K562 (cell line): Measurements from ENCODE around the gene OGFR. TPM values are rescaled to one million over a fixed set of nuclear protein-coding genes. Genes with fewer than 3 reads are reported as not detected.

Experiments used
- ATAC-seq: fragments of 200-7000 bp; cut with Tn5 transposase; 3 replicates; pipeline ENCODE4 v1.9.1; 2020; ENCODE audit warnings: moderate library complexity
- BruUV-seq: library from RNA; stranded (reverse); fragments of 400-500 nt; replicated peaks from 2 replicates; lab custom pipeline; 2021; lab: Mats Ljungman, UMichigan
- CTCF ChIA-PET: fragments of 300-600 bp; formaldehyde crosslinking; extraction: SDS; loops from one replicate; lab custom pipeline; 2021; ENCODE audit warnings: low intra/inter-chr PET ratio; lab: Yijun Ruan, JAX
- POLR2A ChIA-PET: fragments of 300-600, 350-650 bp; sonication (Branson Sonifier 250); formaldehyde crosslinking; extraction: SDS; loops from one replicate; lab custom pipeline; 2021; ENCODE audit warnings: antibody characterized with exemption, inconsistent platforms; lab: Yijun Ruan, JAX
- DNase-seq, 4 experiments: peaks; one replicate each; pipeline versions ENCODE4 v3.0.0 to v3.0.0-alpha.2; 2011 to 2018; ENCODE audit warnings: low spot score in 3 of 4, mixed read lengths in 3 of 4; ENCODE audit errors: extremely low read depth in 1 of 4
- FAIRE-seq: peaks from 2 replicates; lab custom pipeline; 2011; peaks lifted over from hg19 to GRCh38; lab: Jason Lieb, UNC
- H2AFZ ChIP-seq: 2 replicates; pipeline ENCODE4 v1.6.0; 2011; ENCODE audit warnings: low read depth, low read length, control low read depth, inconsistent platforms
- H3K27ac ChIP-seq: fragments of 200-600 bp; 3 replicates; pipeline ENCODE4 v1.8.0; 2011; ENCODE audit warnings: low read depth, mild to moderate bottlenecking, control low read depth, inconsistent platforms, low read length, moderate library complexity, mixed read lengths; ENCODE audit errors: extremely low read depth
- H3K27me3 ChIP-seq, 2 experiments: fragments of 300-600 bp in 1 of 2; 2 replicates in 1 of 2; 3 replicates in 1 of 2; pipeline versions ENCODE4 v1.6.0 to v1.8.0; 2011; ENCODE audit warnings: inconsistent platforms in 2 of 2, low read length in 2 of 2, mild to moderate bottlenecking in 1 of 2, mixed read lengths in 1 of 2, moderate library complexity in 1 of 2; ENCODE audit not compliant: control insufficient read depth in 2 of 2, insufficient read depth in 2 of 2
- H3K36me3 ChIP-seq: fragments of 300-600 bp; 3 replicates; pipeline ENCODE4 v1.8.0; 2011; ENCODE audit warnings: mild to moderate bottlenecking, low read length, inconsistent platforms; ENCODE audit not compliant: control insufficient read depth, insufficient read depth
- H3K4me1 ChIP-seq, 2 experiments: fragments of 200-600 bp in 1 of 2; replicated peaks in 1 of 2; 2 replicates in 1 of 2; 3 replicates in 1 of 2; pipeline versions ENCODE4 v1.5.1 to v1.8.0; 2011; ENCODE audit warnings: inconsistent platforms in 2 of 2, low read length in 2 of 2, mild to moderate bottlenecking in 1 of 2, mixed read lengths in 1 of 2, moderate library complexity in 1 of 2; ENCODE audit not compliant: control insufficient read depth in 2 of 2, insufficient read depth in 2 of 2
- H3K4me2 ChIP-seq: 2 replicates; pipeline ENCODE4 v1.6.1; 2011; ENCODE audit warnings: low read length, control low read depth, inconsistent platforms, mixed read lengths; ENCODE audit not compliant: insufficient read depth
- H3K4me3 ChIP-seq: fragments of 200-600 bp; sonication (generic), shearing (Covaris generic); 2 replicates; pipeline ENCODE4 v1.5.1; 2016; ENCODE audit warnings: control low read depth, inconsistent platforms
- H3K79me2 ChIP-seq: fragments of 200-600 bp; 3 replicates; pipeline ENCODE4 v1.8.0; 2011; ENCODE audit warnings: low read length, inconsistent platforms; ENCODE audit not compliant: control insufficient read depth, insufficient read depth
- H3K9ac ChIP-seq, 2 experiments: 2 replicates each; pipeline versions ENCODE4 v1.6.0 to v1.6.1; 2011; ENCODE audit warnings: low read depth in 2 of 2, low read length in 2 of 2, control low read depth in 1 of 2, inconsistent platforms in 1 of 2, mild to moderate bottlenecking in 1 of 2, mixed read lengths in 1 of 2; ENCODE audit not compliant: insufficient read depth in 1 of 2
- H3K9me1 ChIP-seq: one replicate; pipeline ENCODE4 v1.6.0; 2011; ENCODE audit warnings: inconsistent platforms, mild to moderate bottlenecking, low read length, moderate library complexity; ENCODE audit not compliant: control insufficient read depth, insufficient read depth
- H3K9me3 ChIP-seq: replicated peaks from 2 replicates; pipeline ENCODE4 v1.5.1; 2011; ENCODE audit warnings: low read depth, low read length, inconsistent platforms; ENCODE audit not compliant: control insufficient read depth, insufficient read depth
- H4K20me1 ChIP-seq: replicated peaks from 2 replicates; pipeline ENCODE4 v1.6.1; 2011; ENCODE audit warnings: low read length, inconsistent platforms, mixed read lengths; ENCODE audit not compliant: control insufficient read depth, insufficient read depth
- GABPB1 ChIP-seq: sonication (generic); formaldehyde crosslinking; IDR thresholded peaks from 2 replicates; pipeline ENCODE4 v1.8.0; 2022; ENCODE audit warnings: mild to moderate bottlenecking, missing genetic modification reagents
- GTF2A2 ChIP-seq: IDR thresholded peaks from 2 replicates; pipeline ENCODE4 v1.6.1; 2016; ENCODE audit warnings: mild to moderate bottlenecking, missing genetic modification characterization, missing compliant biosample characterization
- JUND ChIP-seq, 2 experiments: IDR thresholded peaks; 2 replicates in 1 of 2; 3 replicates in 1 of 2; pipeline ENCODE4 v1.6.1; 2011; ENCODE audit warnings: borderline replicate concordance in 2 of 2, low read depth in 2 of 2, low read length in 2 of 2, improper control_type of control experiment in 1 of 2, missing biosample characterization in 1 of 2, missing genetic modification characterization in 1 of 2, missing genetic modification reagents in 1 of 2
- NFIC ChIP-seq: fragments of 450-650 bp; IDR thresholded peaks from 2 replicates; pipeline ENCODE4 v1.6.1; 2017; ENCODE audit warnings: mild to moderate bottlenecking, inconsistent platforms
- ZNF224 ChIP-seq: sonication (generic); formaldehyde crosslinking; IDR thresholded peaks from 2 replicates; pipeline ENCODE4 v1.8.0; 2022; ENCODE audit warnings: mild to moderate bottlenecking, missing genetic modification reagents
- ZNF436 ChIP-seq: fragments of 250-450, 450-650 bp; sonication (Bioruptor Pico); formaldehyde crosslinking; IDR thresholded peaks from 2 replicates; pipeline ENCODE4 v1.7.0; 2020; ENCODE audit warnings: mild to moderate bottlenecking
- WGBS: fragments of 100-300 bp; shearing (Covaris generic); methylation state at CpG from one replicate; pipeline ENCODE4 v1.1.6; 2016; ENCODE audit warnings: low coverage, mixed read lengths; ENCODE audit not compliant: insufficient coverage; ENCODE audit errors: missing lambda C conversion rate; 5-methylcytosine and 5-hydroxymethylcytosine counted together
- in situ Hi-C: fragments of 300-500 bp; cut with MboI; formaldehyde crosslinking; loops from 4 replicates; pipeline ENCODE4 v1.15.0; 2018; ENCODE audit warnings: inconsistent platforms, mixed read lengths
- intact Hi-C: fragments of 100-400 bp; cut with micrococcal nuclease; formaldehyde crosslinking; loops from 2 replicates; pipeline ENCODE4 v1.14.2; 2022
- polyA plus RNA-seq, 8 experiments: library from polyadenylated mRNA; depleted of rRNA in 4 of 8; stranded (reverse) in 5 of 8; unstranded in 3 of 8; fragments of >200 nt; fragmentation: Nextera tagmentation in 2 of 8; fragmentation: Illumina TruSeq in 1 of 8; extraction: Ambion mirVana in 2 of 8; extraction: Trizol in 1 of 8; gene quantifications; 2 replicates each; pipeline versions ENCODE4 v1.2.1 to v1.2.3, GENCODE V29; 2011 to 2014; ENCODE audit warnings: inconsistent platforms in 1 of 8, missing spikeins in 1 of 8
- total RNA-seq, 7 experiments: library from RNA; depleted of rRNA in 6 of 7; stranded (reverse); fragments of >200 nt in 6 of 7; fragmentation: Illumina TruSeq in 2 of 7; extraction: Trizol in 2 of 7; gene quantifications; 2 replicates each; pipeline versions ENCODE4 v1.2.1 to v1.2.3, GENCODE V29; 2011 to 2021; ENCODE audit warnings: low replicate concordance in 1 of 7
- TF ChIP-seq, protein P1 (sequence below), 2 experiments: IDR thresholded peaks; 2 replicates each; pipeline ENCODE4 v1.6.1; 2011; ENCODE audit warnings: borderline replicate concordance in 1 of 2, control low read depth in 1 of 2, low read depth in 1 of 2, low read length in 1 of 2, mild to moderate bottlenecking in 1 of 2, mixed read lengths in 1 of 2, moderate library complexity in 1 of 2; ENCODE audit not compliant: insufficient read depth in 1 of 2, insufficient read length in 1 of 2, poor library complexity in 1 of 2, severe bottlenecking in 1 of 2; ENCODE audit errors: extremely low read depth in 1 of 2
- TF ChIP-seq, protein P2 (sequence below), 2 experiments: fragments of 450-650 bp in 1 of 2; sonication (generic) in 1 of 2; formaldehyde crosslinking; conservative IDR thresholded peaks; 2 replicates each; pipeline versions ENCODE4 v1.4.0 to v1.8.1; 2020 to 2022; ENCODE audit warnings: mild to moderate bottlenecking in 1 of 2, missing genetic modification reagents in 1 of 2

OGFR gene
- total and polyA plus RNA-seq, 9 of the 15 experiments (the other 6 are each of a cell fraction or from before 2014, with no cell fraction given) = 0.39 to 56.3 (median 17.5) TPM

DNA sequence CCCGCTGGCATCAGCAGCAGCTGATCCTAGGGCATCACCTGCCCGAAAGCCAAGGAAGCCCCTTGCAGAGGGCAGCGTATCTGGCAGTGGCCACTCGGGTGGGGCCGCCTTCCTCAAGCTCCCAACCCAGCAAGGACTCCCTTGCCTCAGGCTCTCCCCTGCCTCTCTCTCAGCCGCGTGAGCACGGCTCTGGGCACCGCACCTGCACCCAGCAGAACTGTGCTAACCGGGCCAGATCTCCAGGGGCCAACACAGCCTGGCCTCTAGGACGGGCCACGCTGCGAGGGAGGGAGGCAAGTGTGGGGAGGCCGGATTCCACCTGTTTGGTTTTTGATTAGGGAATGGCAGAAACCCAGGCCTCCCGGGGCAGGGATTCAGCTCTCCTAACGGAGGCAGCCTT, 20.1 kb upstream of the OGFR start (continued):
- TF ChIP-seq, protein P1, sequence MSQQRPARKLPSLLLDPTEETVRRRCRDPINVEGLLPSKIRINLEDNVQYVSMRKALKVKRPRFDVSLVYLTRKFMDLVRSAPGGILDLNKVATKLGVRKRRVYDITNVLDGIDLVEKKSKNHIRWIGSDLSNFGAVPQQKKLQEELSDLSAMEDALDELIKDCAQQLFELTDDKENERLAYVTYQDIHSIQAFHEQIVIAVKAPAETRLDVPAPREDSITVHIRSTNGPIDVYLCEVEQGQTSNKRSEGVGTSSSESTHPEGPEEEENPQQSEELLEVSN (IDR thresholded peaks at IDR 0.05; ENCODE audit: borderline replicate concordance in 1 of 2, extremely low read depth in 1 of 2, insufficient read depth in 1 of 2, insufficient read length in 1 of 2, low read depth in 1 of 2, low read length in 1 of 2, poor library complexity in 1 of 2, severe bottlenecking in 1 of 2) = no peak
- TF ChIP-seq, protein P2, sequence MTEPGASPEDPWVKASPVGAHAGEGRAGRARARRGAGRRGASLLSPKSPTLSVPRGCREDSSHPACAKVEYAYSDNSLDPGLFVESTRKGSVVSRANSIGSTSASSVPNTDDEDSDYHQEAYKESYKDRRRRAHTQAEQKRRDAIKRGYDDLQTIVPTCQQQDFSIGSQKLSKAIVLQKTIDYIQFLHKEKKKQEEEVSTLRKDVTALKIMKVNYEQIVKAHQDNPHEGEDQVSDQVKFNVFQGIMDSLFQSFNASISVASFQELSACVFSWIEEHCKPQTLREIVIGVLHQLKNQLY (CRISPR knock-in tag; conservative IDR thresholded peaks at IDR 0.05) = no peak
- TF ChIP-seq GTF2A2 = no peak
- TF ChIP-seq ZNF436 (CRISPR knock-in tag) = no peak
- no peak for TF ChIP-seq JUND (IDR thresholded peaks at IDR 0.05; ENCODE audit: borderline replicate concordance, low read depth, low read length)
- TF ChIP-seq JUND (tag; IDR thresholded peaks at IDR 0.05; ENCODE audit: borderline replicate concordance, low read depth, low read length) = no peak
- no peak for TF ChIP-seq GABPB1

DNA sequence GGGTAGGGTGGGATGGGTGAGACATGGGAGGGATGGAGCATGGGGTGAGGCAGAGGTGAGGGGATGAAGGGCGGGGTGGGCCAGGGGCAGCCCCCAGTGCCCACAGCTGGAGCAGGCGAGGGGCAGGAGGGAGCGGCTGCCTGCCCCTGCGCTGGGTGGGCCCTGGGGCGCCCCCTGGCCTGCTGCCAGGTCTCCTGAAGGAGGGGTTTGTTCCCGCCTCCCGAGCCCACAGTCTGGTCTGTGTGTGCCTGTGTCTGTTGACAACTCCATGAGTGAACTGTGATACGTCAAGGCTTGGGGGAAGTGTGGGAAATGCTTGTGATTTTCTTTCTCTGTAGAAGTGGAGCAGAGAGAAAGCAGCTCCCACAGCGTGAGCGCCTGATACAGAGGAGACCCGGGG, 19.2 kb upstream of the OGFR start:
- no peaks in the 10 kb centered on the region for H4K20me1 ChIP-seq
- ChIA-PET POLR2A (interaction anchor here (1.9 kb wide), 1 partner anchor 17 kb away, joined by 4 read pairs; no protein-coding TSS in a partner anchor), CTCF (no interaction called here)
- ATAC-seq (no peak), DNase-seq (no peak)
- no peak overlapping the region for H3K4me3 ChIP-seq
- BruUV-seq = no TSS peak
- no peaks in the 10 kb centered on the region for H3K9me1 ChIP-seq
- intact Hi-C loops = no loop called here
- H2AFZ ChIP-seq = no peak overlapping the region
- H3K36me3 ChIP-seq = no peaks in the 10 kb centered on the region
- TF ChIP-seq NFIC (peak; percentile 72), ZNF224 (no peak)
- TF ChIP-seq, all 486 proteins: peak for 1
- Histone ChIP-seq H3K27me3 (peaks cover 4 to 14% of the 10 kb centered on the region in 2 experiments; a peak in 3 of 5 replicates), H3K9ac (no peak overlapping the region), H3K4me2 (no peak overlapping the region), H3K9me3 (no peaks in the 10 kb centered on the region), H3K79me2 (no peaks in the 10 kb centered on the region), H3K4me1 (peaks cover 0 to 33% of the 10 kb centered on the region in 2 experiments; a peak in 3 of 5 replicates), H3K27ac (no peak overlapping the region)
- WGBS = 64% methylated on average over 5 of the region's 11 CpGs
- in situ Hi-C loops = no loop called here
- no peak for FAIRE-seq
